Skin of body (tissue), 2 donors: ENCODE measurements around the gene PNP. TPM values are rescaled to one million over a fixed set of nuclear protein-coding genes. Genes with fewer than 3 reads are reported as not detected.

Source experiments
- DNase-seq: peaks from one replicate; lab custom pipeline; 2025; lab: John Stamatoyannopoulos, UW
- total RNA-seq: library from RNA; depleted of rRNA; stranded (reverse); fragments of >200 nt; gene quantifications from one replicate; pipeline ENCODE4 v1.2.3, GENCODE V29; 2014

The PNP gene
- total RNA-seq, 1 donor from 2014 or later = 24.4 TPM

- DNase-seq = peak; percentile 99
Measured at GRCh38 chr14:20454516-20455354, 14.5 kb upstream of the PNP start, which contains the start of the genes APEX1 and OSGEP. Gene APEX1, plus strand, starts transcription at chr14:20455226. Its CDS starts 420 bp downstream, at chr14:20455646. Gene OSGEP, minus strand, starts transcription at chr14:20454812. Its CDS starts 129 bp downstream, at chr14:20454683.

- DNase-seq = peak; percentile 93
Measured at GRCh38 chr14:20455355-20456300, 13.6 kb upstream of the PNP start.

- DNase-seq = no peak
Measured at GRCh38 chr14:20456971-20457370, 12.2 kb upstream of the PNP start.

- DNase-seq = no peak
Measured at GRCh38 chr14:20458031-20458789, 11.0 kb upstream of the PNP start.

- DNase-seq = no peak
Measured at GRCh38 chr14:20460458-20461224, 8.6 kb upstream of the PNP start.

- DNase-seq = peak; percentile 100
Measured at GRCh38 chr14:20461225-20462141, 7.7 kb upstream of the PNP start, which contains the start of gene PIP4P1. Gene PIP4P1, minus strand, starts transcription at chr14:20461434. Its CDS starts 109 bp downstream, at chr14:20461325.

GRCh38 chr14:20468764-20469241 lies 403 bp upstream of the PNP start:
- no peak for DNase-seq

GRCh38 chr14:20469890-20470602 lies 840 bp downstream of the PNP start:
- no peak for DNase-seq

- DNase-seq = no peak
Measured at GRCh38 chr14:20470603-20470901, 1.3 kb downstream of the PNP start.

GRCh38 chr14:20472536-20473169 lies 3.4 kb downstream of the PNP start:
- no peak for DNase-seq

GRCh38 chr14:20476776-20477175 lies 7.6 kb downstream of the PNP start:
- no peak for DNase-seq

- DNase-seq = no peak
Measured at GRCh38 chr14:20477211-20477876, 8.1 kb downstream of the PNP start.

- DNase-seq = no peak
Measured at GRCh38 chr14:20478894-20479293, 9.7 kb downstream of the PNP start.

GRCh38 chr14:20482382-20482781 lies 13.2 kb downstream of the PNP start:
- no peak for DNase-seq

- DNase-seq = no peak
Measured at GRCh38 chr14:20485900-20486299, 16.7 kb downstream of the PNP start.

- no peak for DNase-seq
Measured at GRCh38 chr14:20486684-20487395, 17.6 kb downstream of the PNP start.

GRCh38 chr14:20487396-20487725 lies 18.2 kb downstream of the PNP start:
- DNase-seq = no peak
